ENCODE data around the gene SUV39H2. TPM values are rescaled to one million over a fixed set of nuclear protein-coding genes. Genes with fewer than 3 reads are reported as not detected.

Gene SUV39H2, protein sequence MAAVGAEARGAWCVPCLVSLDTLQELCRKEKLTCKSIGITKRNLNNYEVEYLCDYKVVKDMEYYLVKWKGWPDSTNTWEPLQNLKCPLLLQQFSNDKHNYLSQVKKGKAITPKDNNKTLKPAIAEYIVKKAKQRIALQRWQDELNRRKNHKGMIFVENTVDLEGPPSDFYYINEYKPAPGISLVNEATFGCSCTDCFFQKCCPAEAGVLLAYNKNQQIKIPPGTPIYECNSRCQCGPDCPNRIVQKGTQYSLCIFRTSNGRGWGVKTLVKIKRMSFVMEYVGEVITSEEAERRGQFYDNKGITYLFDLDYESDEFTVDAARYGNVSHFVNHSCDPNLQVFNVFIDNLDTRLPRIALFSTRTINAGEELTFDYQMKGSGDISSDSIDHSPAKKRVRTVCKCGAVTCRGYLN
- 32.0 and 33.7 TPM in 2 replicates for total RNA-seq (2022)
- Bru-seq, nascent RNA, result percentile 87 among the genes with signal in this experiment
- BruChase-seq, experiment 1, labeled RNA remaining after a 6-hour chase, result percentile 77 among the genes with signal in this experiment
- percentile 87 among the genes with signal in this experiment for BruChase-seq, experiment 2, labeled RNA remaining after a 2-hour chase
- long read RNA-seq, transcript SUV39H2-202 (6 exons, 1,233 nt), result minor isoform, 10 of 39 reads
- long read RNA-seq, transcript SUV39H2-205 (5 exons, 2,959 nt), result major isoform, 17 of 39 reads
- long read RNA-seq, partial matches to known transcripts, result 3 of 39 reads
- long read RNA-seq, other reads (novel, unspliced or antisense), result 7 of 39 reads

DNA sequence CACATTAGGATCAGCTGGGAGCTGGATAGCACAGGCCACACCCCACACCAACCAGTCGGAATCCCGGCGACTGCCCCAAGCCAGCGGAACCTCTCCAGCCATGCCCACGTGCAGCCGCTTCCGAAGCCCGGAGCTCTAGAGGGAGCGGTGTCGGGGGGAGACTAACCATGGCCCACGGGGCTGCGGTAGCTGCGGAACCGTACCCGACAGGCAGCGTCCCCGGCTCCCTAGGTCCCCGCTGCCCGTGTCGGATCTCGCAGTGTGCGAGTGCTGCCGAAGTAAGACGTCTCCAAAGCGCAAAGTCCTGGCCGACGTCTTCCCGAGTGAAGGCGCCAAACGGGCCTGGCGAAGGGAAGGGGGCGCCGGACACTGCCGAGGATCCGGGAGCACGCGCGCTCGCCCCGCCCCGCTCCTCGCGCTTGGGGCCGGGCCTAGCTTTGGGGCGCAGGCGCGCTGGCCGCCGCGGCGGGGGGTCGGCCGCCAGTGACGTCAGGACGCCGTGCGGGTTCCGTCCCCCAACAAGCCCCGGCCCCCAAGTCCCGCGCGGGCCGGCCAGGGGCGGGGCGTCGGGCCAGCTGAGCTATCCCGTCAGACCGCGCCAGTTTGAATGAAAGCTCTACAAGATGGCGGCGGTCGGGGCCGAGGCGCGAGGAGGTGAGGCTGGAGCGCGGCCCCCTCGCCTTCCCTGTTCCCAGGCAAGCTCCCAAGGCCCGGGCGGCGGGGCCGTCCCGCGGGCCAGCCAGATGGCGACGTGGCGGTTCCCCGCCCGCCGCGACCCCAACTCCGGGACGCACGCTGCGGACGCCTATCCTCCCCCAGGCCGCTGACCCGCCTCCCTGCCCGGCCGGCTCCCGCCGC lies at the start of gene SUV39H2:
TSS of gene SUV39H2 (plus strand) at position 601 of the 858 bp plus-strand sequence. CDS start at position 624, 23 bp downstream.
- peaks cover 25% of the 10 kb centered on the region for H3K4me1 Mint-ChIP-seq (ENCODE audit: low read depth, unreplicated experiment)
- intact Hi-C loops (cut with micrococcal nuclease; ENCODE audit: unreplicated experiment), result no loop called here

DNA sequence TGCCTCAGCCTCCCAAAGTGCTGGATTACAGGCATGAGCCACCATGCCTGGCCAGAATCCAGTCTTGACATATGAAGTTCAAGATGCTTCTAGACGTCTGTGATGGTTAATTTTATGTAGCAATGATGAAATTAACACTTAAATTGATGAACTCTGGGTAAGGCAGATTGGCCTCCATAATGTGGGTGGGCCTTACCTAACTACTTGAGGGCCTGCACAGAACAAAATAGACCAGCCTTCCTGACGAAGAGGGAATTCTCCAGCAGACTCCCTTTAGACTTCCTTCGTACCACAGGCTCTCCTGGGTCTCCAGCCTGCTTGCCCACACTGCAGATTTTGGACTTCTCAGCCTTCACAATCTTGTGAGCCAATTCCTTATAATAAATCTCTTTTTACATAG lies 45.6 kb upstream of the SUV39H2 start:
- no peak overlapping the region for H3K27ac Mint-ChIP-seq (ENCODE audit: unreplicated experiment)
- intact Hi-C loops (cut with micrococcal nuclease; ENCODE audit: unreplicated experiment), result no loop called here
- H3K36me3 Mint-ChIP-seq (ENCODE audit: insufficient read depth, unreplicated experiment), result peaks cover 11% of the 10 kb centered on the region
- TF ChIP-seq, protein P1, sequence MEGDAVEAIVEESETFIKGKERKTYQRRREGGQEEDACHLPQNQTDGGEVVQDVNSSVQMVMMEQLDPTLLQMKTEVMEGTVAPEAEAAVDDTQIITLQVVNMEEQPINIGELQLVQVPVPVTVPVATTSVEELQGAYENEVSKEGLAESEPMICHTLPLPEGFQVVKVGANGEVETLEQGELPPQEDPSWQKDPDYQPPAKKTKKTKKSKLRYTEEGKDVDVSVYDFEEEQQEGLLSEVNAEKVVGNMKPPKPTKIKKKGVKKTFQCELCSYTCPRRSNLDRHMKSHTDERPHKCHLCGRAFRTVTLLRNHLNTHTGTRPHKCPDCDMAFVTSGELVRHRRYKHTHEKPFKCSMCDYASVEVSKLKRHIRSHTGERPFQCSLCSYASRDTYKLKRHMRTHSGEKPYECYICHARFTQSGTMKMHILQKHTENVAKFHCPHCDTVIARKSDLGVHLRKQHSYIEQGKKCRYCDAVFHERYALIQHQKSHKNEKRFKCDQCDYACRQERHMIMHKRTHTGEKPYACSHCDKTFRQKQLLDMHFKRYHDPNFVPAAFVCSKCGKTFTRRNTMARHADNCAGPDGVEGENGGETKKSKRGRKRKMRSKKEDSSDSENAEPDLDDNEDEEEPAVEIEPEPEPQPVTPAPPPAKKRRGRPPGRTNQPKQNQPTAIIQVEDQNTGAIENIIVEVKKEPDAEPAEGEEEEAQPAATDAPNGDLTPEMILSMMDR (IDR thresholded peaks at IDR 0.05; ENCODE audit: unreplicated experiment), result no peak
- H3K27me3 Mint-ChIP-seq (ENCODE audit: unreplicated experiment), result no peaks in the 10 kb centered on the region
- BruUV-seq (replicated peaks), result no TSS peak
- CTCF ChIA-PET, result no interaction called here
- no peak overlapping the region for H3K4me3 Mint-ChIP-seq (ENCODE audit: low read depth, unreplicated experiment)
- H3K4me1 Mint-ChIP-seq (ENCODE audit: low read depth, unreplicated experiment), result peaks cover 12% of the 10 kb centered on the region
- DNase-seq, result no peak
- H3K9me3 Mint-ChIP-seq (ENCODE audit: low read depth, unreplicated experiment), result no peaks in the 10 kb centered on the region

More for the DNA sequence above, at the start of gene SUV39H2:
- peak; percentile 97 for DNase-seq
- CTCF ChIA-PET, result interaction anchor here (0.5 to 1.4 kb wide), 5 partner anchors 23 to 391 kb away, joined by 3 to 6 read pairs (median 3); no protein-coding TSS in a partner anchor
- Mint-ChIP-seq H3K9me3 (ENCODE audit: low read depth, unreplicated experiment) (no peaks in the 10 kb centered on the region), H3K36me3 (ENCODE audit: insufficient read depth, unreplicated experiment) (peaks cover 40% of the 10 kb centered on the region), H3K27me3 (ENCODE audit: unreplicated experiment) (no peaks in the 10 kb centered on the region), H3K27ac (ENCODE audit: unreplicated experiment) (peak within 1 kb of the TSS; percentile 87), H3K4me3 (ENCODE audit: low read depth, unreplicated experiment) (peak within 1 kb of the TSS; percentile 94)
- BruUV-seq (replicated peaks), result no TSS peak
- TF ChIP-seq, protein P1 (IDR thresholded peaks at IDR 0.05; ENCODE audit: unreplicated experiment), result no peak

DNA sequence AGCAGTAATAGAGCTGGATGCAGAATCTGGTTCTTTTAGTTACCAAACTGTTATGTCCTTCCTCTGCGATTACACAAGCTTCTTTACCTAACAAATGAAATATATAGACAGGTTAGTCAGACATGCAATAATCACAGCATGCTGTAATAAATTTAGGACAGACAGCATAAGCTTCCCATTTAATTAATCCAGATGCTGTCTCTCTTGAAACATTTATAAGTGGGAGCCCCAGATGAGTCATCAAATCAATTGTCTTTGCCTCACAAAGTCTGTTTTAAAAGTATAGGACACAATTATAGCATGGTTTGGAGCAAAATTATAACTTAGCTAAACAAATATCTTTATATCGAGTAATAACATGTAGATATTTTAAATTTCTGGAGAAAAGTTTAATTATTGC lies 42.5 kb upstream of the SUV39H2 start:
- peaks cover 17% of the 10 kb centered on the region for H3K4me1 Mint-ChIP-seq (ENCODE audit: low read depth, unreplicated experiment)
- no peak overlapping the region for H3K27ac Mint-ChIP-seq (ENCODE audit: unreplicated experiment)
- H3K36me3 Mint-ChIP-seq (ENCODE audit: insufficient read depth, unreplicated experiment), result peaks cover 36% of the 10 kb centered on the region
- TF ChIP-seq, protein P1 (IDR thresholded peaks at IDR 0.05; ENCODE audit: unreplicated experiment), result no peak
- no peak overlapping the region for H3K4me3 Mint-ChIP-seq (ENCODE audit: low read depth, unreplicated experiment)
- DNase-seq, result no peak
- no peaks in the 10 kb centered on the region for H3K27me3 Mint-ChIP-seq (ENCODE audit: unreplicated experiment)
- CTCF ChIA-PET, result interaction anchor here (0.5 to 2.0 kb wide), 4 partner anchors 9 to 872 kb away, joined by 3 to 8 read pairs (median 4); no protein-coding TSS in a partner anchor
- intact Hi-C loops (cut with micrococcal nuclease; ENCODE audit: unreplicated experiment), result no loop called here
- BruUV-seq (replicated peaks), result no TSS peak
- H3K9me3 Mint-ChIP-seq (ENCODE audit: low read depth, unreplicated experiment), result no peaks in the 10 kb centered on the region
